ENCODE data around the gene ZNF407.

GRCh38 chr18:74933930-74934329 lies 336.3 kb downstream of the ZNF407 start:
- TF ChIP-seq CTCF (IDR thresholded peaks at IDR 0.05) (no peak), POLR2AphosphoS5 (IDR thresholded peaks at IDR 0.05) (no peak), POLR2A (IDR thresholded peaks at IDR 0.05) (no peak)
